ENCODE results near the gene PRM2. TPM values are rescaled to one million over a fixed set of nuclear protein-coding genes. Genes with fewer than 3 reads are reported as not detected.
"Not testable (repeated sequence)": the region's sequence is repeated elsewhere in the genome, so short reads cannot be mapped to it uniquely, and the experiment has no call there.

PRM2 gene
- total RNA-seq, 3 donors from 2014 or later (not counting 1 experiment from before 2014, with no cell fraction given) = not detected

DNA sequence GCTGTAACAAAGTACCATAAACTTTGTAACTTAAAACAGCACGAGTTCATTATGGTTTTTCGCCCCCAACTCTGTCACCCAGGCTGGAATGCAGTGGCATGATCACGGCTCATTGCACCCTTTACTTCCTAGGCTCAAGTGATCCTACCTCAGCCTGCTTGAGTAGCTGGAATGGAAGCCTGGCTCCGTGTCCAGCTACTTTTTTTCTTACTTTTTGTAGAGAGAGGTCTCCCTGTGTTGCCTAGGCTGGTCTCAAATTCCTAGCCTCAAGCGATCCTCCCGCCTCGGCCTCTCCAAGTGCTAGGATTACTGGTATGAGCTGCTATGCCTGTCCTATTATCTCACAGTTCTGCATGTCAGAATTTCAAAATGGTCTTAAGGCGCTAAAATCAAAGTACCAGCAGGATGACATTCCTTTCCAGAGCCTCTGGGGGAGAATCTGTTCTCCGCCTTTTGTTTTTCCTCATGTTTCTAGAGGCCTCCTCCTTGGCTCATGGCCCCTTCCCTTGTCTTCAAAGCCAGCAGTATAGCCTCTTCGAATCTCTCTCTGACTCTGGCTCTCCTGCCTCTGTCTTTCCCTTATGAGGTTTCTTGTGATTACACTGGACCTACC is 14.9 kb upstream of the PRM2 start:
- Mint-ChIP-seq H3K4me3 (no peak overlapping the region), H3K27me3 (ENCODE audit: low read depth in 2 of 2) (peaks cover 68 to 75% of the 10 kb centered on the region in 2 donors), H3K9me3 (no peaks in the 10 kb centered on the region), H3K27ac (no peak overlapping the region), H3K36me3 (no peaks in the 10 kb centered on the region), H3K4me1 (no peaks in the 10 kb centered on the region)
- peaks cover 4% of the 10 kb centered on the region for H3K4me1 ChIP-seq (ENCODE audit: control insufficient read depth, insufficient read depth, low read length)
- H3K36me3 ChIP-seq (ENCODE audit: control insufficient read depth, insufficient read depth, low read length) = no peaks in the 10 kb centered on the region
- H3K27ac ChIP-seq (ENCODE audit: low read length) = no peak overlapping the region
- H3K27me3 ChIP-seq (ENCODE audit: control insufficient read depth, insufficient read depth, low read length) = peaks cover 17% of the 10 kb centered on the region
- intact Hi-C loops (cut with micrococcal nuclease) = no loop called here
- H3K9me3 ChIP-seq (ENCODE audit: control insufficient read depth, insufficient read depth, low read length) = no peaks in the 10 kb centered on the region
- 93% methylated on average over 10 of the region's 10 CpGs for WGBS (ENCODE audit: insufficient coverage)
- DNase-seq (no peak), ATAC-seq (no peak)
- no peak overlapping the region for H3K4me3 ChIP-seq (ENCODE audit: low read length)
- TF ChIP-seq, protein P1, sequence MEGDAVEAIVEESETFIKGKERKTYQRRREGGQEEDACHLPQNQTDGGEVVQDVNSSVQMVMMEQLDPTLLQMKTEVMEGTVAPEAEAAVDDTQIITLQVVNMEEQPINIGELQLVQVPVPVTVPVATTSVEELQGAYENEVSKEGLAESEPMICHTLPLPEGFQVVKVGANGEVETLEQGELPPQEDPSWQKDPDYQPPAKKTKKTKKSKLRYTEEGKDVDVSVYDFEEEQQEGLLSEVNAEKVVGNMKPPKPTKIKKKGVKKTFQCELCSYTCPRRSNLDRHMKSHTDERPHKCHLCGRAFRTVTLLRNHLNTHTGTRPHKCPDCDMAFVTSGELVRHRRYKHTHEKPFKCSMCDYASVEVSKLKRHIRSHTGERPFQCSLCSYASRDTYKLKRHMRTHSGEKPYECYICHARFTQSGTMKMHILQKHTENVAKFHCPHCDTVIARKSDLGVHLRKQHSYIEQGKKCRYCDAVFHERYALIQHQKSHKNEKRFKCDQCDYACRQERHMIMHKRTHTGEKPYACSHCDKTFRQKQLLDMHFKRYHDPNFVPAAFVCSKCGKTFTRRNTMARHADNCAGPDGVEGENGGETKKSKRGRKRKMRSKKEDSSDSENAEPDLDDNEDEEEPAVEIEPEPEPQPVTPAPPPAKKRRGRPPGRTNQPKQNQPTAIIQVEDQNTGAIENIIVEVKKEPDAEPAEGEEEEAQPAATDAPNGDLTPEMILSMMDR (IDR thresholded peaks at IDR 0.05) = no peak

GRCh38 chr16:11290102-11290893 is 14.0 kb upstream of the PRM2 start:
- TF ChIP-seq, protein P1 (IDR thresholded peaks at IDR 0.05) = no peak
- H3K9me3 Mint-ChIP-seq = no peaks in the 10 kb centered on the region
- ATAC-seq = no peak
- no peak for DNase-seq
- H3K4me3 Mint-ChIP-seq = no peak overlapping the region
- Histone ChIP-seq H3K27me3 (ENCODE audit: control insufficient read depth, insufficient read depth, low read length) (peaks cover 11% of the 10 kb centered on the region), H3K27ac (ENCODE audit: low read length) (no peak overlapping the region), H3K4me3 (ENCODE audit: low read length) (no peak overlapping the region), H3K4me1 (ENCODE audit: control insufficient read depth, insufficient read depth, low read length) (no peaks in the 10 kb centered on the region), H3K9me3 (ENCODE audit: control insufficient read depth, insufficient read depth, low read length) (no peaks in the 10 kb centered on the region), H3K36me3 (ENCODE audit: control insufficient read depth, insufficient read depth, low read length) (no peaks in the 10 kb centered on the region)
- WGBS (ENCODE audit: insufficient coverage) = 95% methylated on average over 8 of the region's 8 CpGs
- H3K27me3 Mint-ChIP-seq (ENCODE audit: low read depth in 2 of 2) = peaks cover 73 to 81% of the 10 kb centered on the region in 2 donors
- intact Hi-C loops (cut with micrococcal nuclease) = no loop called here
- H3K4me1 Mint-ChIP-seq = no peaks in the 10 kb centered on the region
- H3K36me3 Mint-ChIP-seq = no peaks in the 10 kb centered on the region
- no peak overlapping the region for H3K27ac Mint-ChIP-seq

- H3K27ac Mint-ChIP-seq; H3K27ac ChIP-seq (ENCODE audit: low read length); H3K27me3 ChIP-seq (ENCODE audit: control insufficient read depth, insufficient read depth, low read length); intact Hi-C loops (cut with micrococcal nuclease); H3K36me3 ChIP-seq (ENCODE audit: control insufficient read depth, insufficient read depth, low read length); H3K4me1 ChIP-seq (ENCODE audit: control insufficient read depth, insufficient read depth, low read length); H3K4me3 Mint-ChIP-seq; H3K9me3 ChIP-seq (ENCODE audit: control insufficient read depth, insufficient read depth, low read length); H3K36me3 Mint-ChIP-seq; H3K9me3 Mint-ChIP-seq; H3K4me1 Mint-ChIP-seq; H3K4me3 ChIP-seq (ENCODE audit: low read length); ATAC-seq; DNase-seq: not testable (repeated sequence)
- WGBS (ENCODE audit: insufficient coverage) = 100% methylated on average over 1 of the region's 4 CpGs
- H3K27me3 Mint-ChIP-seq (ENCODE audit: low read depth in 2 of 2) = peaks cover 71 to 80% of the 10 kb centered on the region in 2 donors
These were observed 13.4 kb upstream of the PRM2 start for GRCh38 chr16:11289696-11290095.

- Mint-ChIP-seq H3K4me1 (no peaks in the 10 kb centered on the region), H3K4me3 (no peak overlapping the region), H3K9me3 (no peaks in the 10 kb centered on the region), H3K36me3 (no peaks in the 10 kb centered on the region), H3K27ac (no peak overlapping the region), H3K27me3 (ENCODE audit: low read depth in 2 of 2) (peaks cover 70 to 80% of the 10 kb centered on the region in 2 donors)
- TF ChIP-seq, protein P1 (IDR thresholded peaks at IDR 0.05) = no peak
- no peak overlapping the region for H3K4me3 ChIP-seq (ENCODE audit: low read length)
- H3K27me3 ChIP-seq (ENCODE audit: control insufficient read depth, insufficient read depth, low read length) = peaks cover 8% of the 10 kb centered on the region
- ATAC-seq = no peak
- no peaks in the 10 kb centered on the region for H3K4me1 ChIP-seq (ENCODE audit: control insufficient read depth, insufficient read depth, low read length)
- no peaks in the 10 kb centered on the region for H3K9me3 ChIP-seq (ENCODE audit: control insufficient read depth, insufficient read depth, low read length)
- no peaks in the 10 kb centered on the region for H3K36me3 ChIP-seq (ENCODE audit: control insufficient read depth, insufficient read depth, low read length)
- H3K27ac ChIP-seq (ENCODE audit: low read length) = no peak overlapping the region
- DNase-seq = no peak
- WGBS (ENCODE audit: insufficient coverage) = no CpG with 5 or more reads among the region's 2 CpGs
- intact Hi-C loops (cut with micrococcal nuclease) = no loop called here
These were observed 12.9 kb upstream of the PRM2 start for GRCh38 chr16:11289202-11289601.

Data from natural killer cell (primary cell).